GM20000 (cell line): ENCODE results near the gene TCF7.

Experiments
- DNase-seq: peaks from one replicate; pipeline ENCODE4 v3.0.0; 2012; ENCODE audit warnings: low spot score
- TF ChIP-seq, protein P1 (sequence below): IDR thresholded peaks from 2 replicates; pipeline ENCODE4 v1.5.1; 2012; ENCODE audit warnings: mild to moderate bottlenecking, control low read depth; ENCODE audit errors: extremely low read depth, missing control alignments

The TCF7 gene

DNA sequence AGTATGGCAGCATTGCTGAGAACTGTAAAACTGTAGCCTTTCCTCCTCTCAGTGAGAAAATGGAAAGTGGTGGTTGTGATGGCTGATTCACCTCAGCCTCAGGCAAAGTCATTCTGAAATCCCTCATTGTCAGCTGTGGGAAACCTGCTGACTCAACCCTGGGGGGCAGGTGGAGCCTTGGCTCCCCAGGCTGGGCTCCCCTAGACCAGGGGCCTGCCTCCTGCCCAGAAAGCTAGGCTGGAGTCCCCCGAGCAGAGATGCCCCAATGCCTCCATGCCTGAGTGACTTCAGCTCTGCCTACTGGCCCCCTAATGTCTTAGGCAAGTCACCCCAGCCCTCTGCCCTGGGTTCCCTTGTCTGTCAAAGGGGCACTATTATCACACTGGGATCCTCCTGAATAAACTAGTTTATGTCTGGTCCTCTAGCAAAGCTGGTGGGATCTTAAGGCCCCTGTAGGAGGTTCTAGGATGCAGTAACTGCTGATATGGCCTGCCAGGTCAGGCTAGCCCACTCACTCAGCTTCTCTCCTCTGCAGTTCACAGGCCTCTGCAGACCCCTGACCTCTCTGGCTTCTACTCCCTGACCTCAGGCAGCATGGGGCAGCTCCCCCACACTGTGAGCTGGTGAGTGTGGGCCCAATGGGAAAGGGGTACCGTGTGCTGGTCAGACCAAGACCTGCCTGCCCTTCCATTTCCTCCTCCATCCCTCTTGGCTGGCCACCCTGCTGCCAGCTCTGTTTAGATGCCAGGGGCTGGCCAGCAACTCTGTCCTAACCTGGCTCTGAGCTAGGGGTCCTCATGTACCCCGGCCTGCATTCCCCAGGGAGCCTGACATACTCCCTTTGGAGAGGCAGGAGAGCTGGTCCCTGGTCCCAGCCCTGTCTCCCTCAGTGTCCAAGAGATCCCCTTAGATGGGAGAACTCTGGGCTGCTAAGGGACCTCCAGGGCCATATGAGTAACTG lies 24.2 kb downstream of the TCF7 start:
- TF ChIP-seq, protein P1, sequence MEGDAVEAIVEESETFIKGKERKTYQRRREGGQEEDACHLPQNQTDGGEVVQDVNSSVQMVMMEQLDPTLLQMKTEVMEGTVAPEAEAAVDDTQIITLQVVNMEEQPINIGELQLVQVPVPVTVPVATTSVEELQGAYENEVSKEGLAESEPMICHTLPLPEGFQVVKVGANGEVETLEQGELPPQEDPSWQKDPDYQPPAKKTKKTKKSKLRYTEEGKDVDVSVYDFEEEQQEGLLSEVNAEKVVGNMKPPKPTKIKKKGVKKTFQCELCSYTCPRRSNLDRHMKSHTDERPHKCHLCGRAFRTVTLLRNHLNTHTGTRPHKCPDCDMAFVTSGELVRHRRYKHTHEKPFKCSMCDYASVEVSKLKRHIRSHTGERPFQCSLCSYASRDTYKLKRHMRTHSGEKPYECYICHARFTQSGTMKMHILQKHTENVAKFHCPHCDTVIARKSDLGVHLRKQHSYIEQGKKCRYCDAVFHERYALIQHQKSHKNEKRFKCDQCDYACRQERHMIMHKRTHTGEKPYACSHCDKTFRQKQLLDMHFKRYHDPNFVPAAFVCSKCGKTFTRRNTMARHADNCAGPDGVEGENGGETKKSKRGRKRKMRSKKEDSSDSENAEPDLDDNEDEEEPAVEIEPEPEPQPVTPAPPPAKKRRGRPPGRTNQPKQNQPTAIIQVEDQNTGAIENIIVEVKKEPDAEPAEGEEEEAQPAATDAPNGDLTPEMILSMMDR, result no peak
- peak; percentile 74 for DNase-seq

DNA sequence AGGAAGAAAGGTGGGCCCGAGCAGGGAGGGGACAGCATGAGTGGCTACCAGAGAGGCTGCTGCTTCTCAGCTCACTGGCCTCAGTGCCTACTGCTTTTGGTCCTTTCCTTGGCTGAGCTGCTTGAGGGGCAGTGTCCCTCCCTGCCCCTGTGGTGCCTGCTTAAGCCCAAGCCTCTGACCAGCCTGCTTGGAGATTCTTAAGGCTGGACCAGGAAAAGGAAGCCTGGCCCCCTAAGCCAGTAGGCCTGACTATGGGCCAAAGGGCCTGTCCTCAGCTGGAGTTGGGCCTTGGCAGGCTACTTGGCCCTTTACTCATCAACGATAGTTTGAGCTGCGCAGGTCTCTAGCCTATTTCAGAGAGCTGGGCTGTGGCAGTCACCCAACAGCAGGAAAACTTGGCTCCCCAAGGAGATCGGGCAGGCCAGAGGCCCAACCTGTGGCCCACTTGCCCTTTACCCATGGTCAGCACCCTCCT lies 24.9 kb downstream of the TCF7 start:
- TF ChIP-seq, protein P1, result no peak
- DNase-seq, result no peak

DNA sequence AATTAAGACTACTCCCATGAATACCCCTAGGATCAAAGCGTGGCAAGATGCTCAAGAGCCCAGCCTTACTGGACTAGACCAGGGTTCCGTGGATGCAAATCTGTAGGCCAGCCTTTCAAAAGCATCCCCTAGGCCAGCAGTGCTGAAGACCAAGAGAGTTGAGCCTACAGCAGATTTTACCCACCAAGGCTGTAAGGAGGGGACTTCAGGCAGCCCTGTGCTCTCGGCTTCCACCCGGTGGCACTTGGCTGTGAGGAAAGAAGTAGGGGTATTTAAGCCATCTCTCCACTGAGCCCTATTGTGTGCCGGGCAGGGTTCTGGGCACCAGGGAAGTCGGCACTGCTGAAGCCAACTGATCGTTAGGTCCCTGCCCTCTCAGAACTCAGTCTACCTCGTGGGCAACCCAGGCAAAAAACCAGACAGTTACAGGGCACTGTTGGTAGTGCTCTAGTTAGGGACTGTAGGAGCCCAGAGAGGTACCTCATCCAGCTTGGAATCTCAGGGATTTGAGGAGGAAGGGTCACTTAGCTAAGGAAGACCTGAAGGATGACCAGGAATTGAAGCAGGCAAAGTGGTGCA lies 25.5 kb downstream of the TCF7 start:
- TF ChIP-seq, protein P1, result no peak
- no peak for DNase-seq

DNA sequence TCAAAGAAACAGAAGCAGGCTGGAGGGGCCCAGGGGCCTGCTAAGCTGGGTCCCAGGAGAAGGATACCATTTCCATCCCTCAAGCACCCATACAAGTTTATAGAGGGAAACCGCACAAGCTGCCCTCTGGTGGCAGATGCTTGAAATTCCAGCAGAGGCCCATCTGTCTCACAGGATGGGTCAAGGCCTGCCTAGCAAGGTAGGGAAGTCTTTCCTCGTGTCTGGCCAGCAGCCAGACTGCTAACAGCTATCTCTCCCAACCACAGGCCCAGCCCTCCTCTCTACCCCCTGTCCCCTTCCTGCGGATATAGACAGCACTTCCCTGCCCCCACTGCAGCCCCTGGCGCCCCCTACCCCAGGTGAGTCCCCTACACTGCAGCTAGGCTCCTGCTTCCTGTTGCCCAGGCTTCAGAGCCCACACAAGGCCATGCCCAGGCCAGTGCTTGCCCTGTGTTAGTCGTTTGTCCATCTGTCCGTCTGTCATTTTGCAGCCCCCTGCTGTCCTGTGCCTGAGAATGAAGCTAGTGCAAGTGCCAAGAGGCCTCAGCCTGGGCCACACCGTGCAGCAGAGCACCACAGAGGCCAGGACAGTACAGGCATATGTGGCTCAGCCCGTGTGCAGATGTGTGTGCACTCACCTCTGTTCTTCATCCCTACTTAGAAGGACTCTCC lies 26.2 kb downstream of the TCF7 start:
- TF ChIP-seq, protein P1, result peak; percentile 81

DNA sequence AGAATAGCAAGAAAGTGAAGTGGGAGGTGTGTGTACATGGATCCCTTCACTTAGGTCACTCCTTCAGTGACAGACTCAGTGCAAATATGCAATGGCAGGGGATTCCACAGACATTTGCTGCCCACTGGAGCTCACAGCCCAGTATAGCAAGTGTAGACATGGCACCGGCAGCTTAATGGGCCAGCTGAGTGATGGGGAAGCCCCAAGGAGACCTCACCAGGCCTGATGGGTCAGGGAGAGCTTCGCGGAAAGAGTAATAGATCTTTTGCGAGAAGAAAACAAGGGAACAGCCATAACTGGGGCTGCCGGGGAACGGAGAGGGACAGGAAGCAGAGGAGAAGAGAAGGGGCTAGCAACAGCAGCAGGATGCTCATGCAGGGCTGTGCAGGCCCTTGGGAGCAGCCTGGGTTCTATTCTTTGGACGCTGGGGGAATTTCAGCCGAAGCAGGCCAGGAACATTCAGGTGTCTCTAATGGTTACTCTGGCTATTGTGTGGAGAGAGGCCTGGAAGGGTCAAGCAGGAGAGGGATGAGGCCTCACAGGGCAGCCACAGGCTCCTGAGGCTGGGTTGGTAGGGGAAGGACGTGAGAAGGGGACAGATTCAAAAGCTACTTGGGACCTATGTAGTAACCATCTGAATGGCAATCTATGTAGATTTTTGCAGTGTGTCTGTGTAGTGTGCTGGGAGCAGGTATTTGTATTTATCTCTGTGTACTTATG lies 27.0 kb downstream of the TCF7 start:
- TF ChIP-seq, protein P1, result peak; percentile 8
- DNase-seq, result no peak

More for the DNA sequence above, 26.2 kb downstream of the TCF7 start:
- peak; percentile 63 for DNase-seq

DNA sequence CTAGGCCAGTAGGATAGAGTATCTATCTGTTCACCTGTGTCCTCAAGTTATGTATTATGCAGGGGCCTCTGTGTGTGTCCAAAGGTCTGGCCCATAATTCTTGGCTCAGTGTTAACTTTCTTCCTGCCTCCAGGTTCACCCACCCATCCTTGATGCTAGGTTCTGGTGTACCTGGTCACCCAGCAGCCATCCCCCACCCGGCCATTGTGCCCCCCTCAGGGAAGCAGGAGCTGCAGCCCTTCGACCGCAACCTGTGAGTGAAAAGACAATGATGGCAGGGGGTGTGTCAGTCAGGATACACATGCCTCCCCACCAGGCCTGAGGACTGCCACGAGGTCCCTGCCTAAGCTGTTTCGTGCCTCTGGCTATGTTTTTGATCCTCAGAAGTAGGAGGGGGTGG lies 27.6 kb downstream of the TCF7 start:
- TF ChIP-seq, protein P1, result no peak
- no peak for DNase-seq
